Neural progenitor cell (in vitro differentiated cells): Measurements from ENCODE around the gene ANKRD53. TPM values are rescaled to one million over a fixed set of nuclear protein-coding genes. Genes with fewer than 3 reads are reported as not detected.

Source experiments
- DNase-seq: peaks from one replicate; pipeline ENCODE4 v3.0.0-alpha.2; 2016; ENCODE audit warnings: low spot score
- H2AFZ ChIP-seq: fragments of 200-600 bp; sonication (generic); replicated peaks from 2 replicates; pipeline ENCODE4 v1.6.1; 2016; ENCODE audit warnings: antibody characterized with exemption
- H3F3A ChIP-seq: fragments of 200-600 bp; sonication (generic); 2 replicates; pipeline ENCODE4 v1.6.1; 2016; ENCODE audit warnings: antibody characterized with exemption, low read depth
- H3K27ac ChIP-seq: fragments of 200-600 bp; sonication (generic); 2 replicates; pipeline ENCODE4 v1.5.1; 2016; ENCODE audit warnings: mild to moderate bottlenecking
- H3K27me3 ChIP-seq: fragments of 200-600 bp; sonication (generic); 2 replicates; pipeline ENCODE4 v1.6.1; 2016; ENCODE audit warnings: mild to moderate bottlenecking, moderate library complexity
- H3K36me3 ChIP-seq: fragments of 200-600 bp; sonication (generic); 2 replicates; pipeline ENCODE4 v1.5.1; 2016
- H3K4me1 ChIP-seq: fragments of 200-600 bp; sonication (generic); 2 replicates; pipeline ENCODE4 v1.6.1; 2016; ENCODE audit warnings: mixed run types
- H3K4me2 ChIP-seq: fragments of 200-600 bp; sonication (generic); 2 replicates; pipeline ENCODE4 v1.6.1; 2016
- H3K4me3 ChIP-seq: fragments of 200-600 bp; sonication (generic); 2 replicates; pipeline ENCODE4 v1.5.1; 2016
- H3K79me2 ChIP-seq: fragments of 200-600 bp; sonication (generic); 2 replicates; pipeline ENCODE4 v1.6.1; 2016; ENCODE audit warnings: low read depth
- H3K9ac ChIP-seq: fragments of 200-600 bp; sonication (generic); 2 replicates; pipeline ENCODE4 v1.6.1; 2016
- H3K9me3 ChIP-seq: fragments of 200-600 bp; sonication (generic); 2 replicates; pipeline ENCODE4 v1.5.1; 2016; ENCODE audit warnings: low read depth
- H4K20me1 ChIP-seq: fragments of 200-600 bp; sonication (generic); 2 replicates; pipeline ENCODE4 v1.6.1; 2016; ENCODE audit warnings: low read depth
- H3K27ac Mint-ChIP-seq: 3 replicates; pipeline ENCODE4 v1.8.0; 2021; ENCODE audit warnings: mixed read lengths
- H3K27me3 Mint-ChIP-seq: 2 replicates; pipeline ENCODE4 v1.8.0; 2022; ENCODE audit warnings: low read depth, mild to moderate bottlenecking, inconsistent platforms, moderate library complexity, mixed read lengths; ENCODE audit not compliant: insufficient read depth
- H3K36me3 Mint-ChIP-seq: 3 replicates; pipeline ENCODE4 v1.8.0; 2021; ENCODE audit warnings: mixed read lengths
- H3K4me1 Mint-ChIP-seq: 3 replicates; pipeline ENCODE4 v1.8.0; 2021; ENCODE audit warnings: mixed read lengths
- H3K4me3 Mint-ChIP-seq: 3 replicates; pipeline ENCODE4 v1.8.0; 2021; ENCODE audit warnings: mild to moderate bottlenecking, moderate library complexity, mixed read lengths
- H3K9me3 Mint-ChIP-seq: 3 replicates; pipeline ENCODE4 v1.8.0; 2020; ENCODE audit warnings: mixed read lengths
- EZH2 ChIP-seq: fragments of 200-600 bp; sonication (generic); IDR thresholded peaks from 2 replicates; pipeline ENCODE4 v1.6.1; 2017; ENCODE audit warnings: antibody characterized with exemption, mild to moderate bottlenecking, moderate library complexity
- EZH2phosphoT487 ChIP-seq: fragments of 200-600 bp; sonication (generic); IDR thresholded peaks from 2 replicates; pipeline ENCODE4 v1.6.1; 2017; ENCODE audit warnings: antibody characterized with exemption
- total RNA-seq: library from RNA; depleted of rRNA; stranded (reverse); fragments of >200 nt; gene quantifications from 2 replicates; pipeline ENCODE4 v1.2.3, GENCODE V29; 2015; ENCODE audit warnings: low replicate concordance
- TF ChIP-seq, protein P1 (sequence below): fragments of 200-600 bp; sonication (generic); IDR thresholded peaks from 2 replicates; pipeline ENCODE4 v1.5.1; 2017; ENCODE audit warnings: antibody characterized with exemption, mild to moderate bottlenecking

Gene ANKRD53
- total RNA-seq, 1 donor from 2014 or later = not detected

- no peak for DNase-seq
- H3K27ac ChIP-seq = no peak overlapping the region
- H3K36me3 ChIP-seq = no peaks in the 10 kb centered on the region
- no peak overlapping the region for H2AFZ ChIP-seq
- H3K4me2 ChIP-seq = no peak overlapping the region
- Mint-ChIP-seq H3K36me3 (no peaks in the 10 kb centered on the region), H3K9me3 (no peaks in the 10 kb centered on the region), H3K4me1 (peaks cover 20% of the 10 kb centered on the region), H3K27ac (peak overlapping the region; percentile 25), H3K27me3 (peaks cover 7% of the 10 kb centered on the region), H3K4me3 (no peak overlapping the region)
- H3K4me1 ChIP-seq = peaks cover 18% of the 10 kb centered on the region
- no peak overlapping the region for H3K9ac ChIP-seq
- H4K20me1 ChIP-seq = no peaks in the 10 kb centered on the region
- no peaks in the 10 kb centered on the region for H3K27me3 ChIP-seq
- TF ChIP-seq, protein P1, sequence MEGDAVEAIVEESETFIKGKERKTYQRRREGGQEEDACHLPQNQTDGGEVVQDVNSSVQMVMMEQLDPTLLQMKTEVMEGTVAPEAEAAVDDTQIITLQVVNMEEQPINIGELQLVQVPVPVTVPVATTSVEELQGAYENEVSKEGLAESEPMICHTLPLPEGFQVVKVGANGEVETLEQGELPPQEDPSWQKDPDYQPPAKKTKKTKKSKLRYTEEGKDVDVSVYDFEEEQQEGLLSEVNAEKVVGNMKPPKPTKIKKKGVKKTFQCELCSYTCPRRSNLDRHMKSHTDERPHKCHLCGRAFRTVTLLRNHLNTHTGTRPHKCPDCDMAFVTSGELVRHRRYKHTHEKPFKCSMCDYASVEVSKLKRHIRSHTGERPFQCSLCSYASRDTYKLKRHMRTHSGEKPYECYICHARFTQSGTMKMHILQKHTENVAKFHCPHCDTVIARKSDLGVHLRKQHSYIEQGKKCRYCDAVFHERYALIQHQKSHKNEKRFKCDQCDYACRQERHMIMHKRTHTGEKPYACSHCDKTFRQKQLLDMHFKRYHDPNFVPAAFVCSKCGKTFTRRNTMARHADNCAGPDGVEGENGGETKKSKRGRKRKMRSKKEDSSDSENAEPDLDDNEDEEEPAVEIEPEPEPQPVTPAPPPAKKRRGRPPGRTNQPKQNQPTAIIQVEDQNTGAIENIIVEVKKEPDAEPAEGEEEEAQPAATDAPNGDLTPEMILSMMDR = no peak
- no peak for TF ChIP-seq EZH2
- TF ChIP-seq EZH2phosphoT487 = no peak
- no peak overlapping the region for H3K4me3 ChIP-seq
- no peaks in the 10 kb centered on the region for H3K9me3 ChIP-seq
- peaks cover 18% of the 10 kb centered on the region for H3F3A ChIP-seq
- no peaks in the 10 kb centered on the region for H3K79me2 ChIP-seq
These were observed 26.4 kb downstream of the ANKRD53 start for GRCh38 chr2:71004857-71005256.

DNA sequence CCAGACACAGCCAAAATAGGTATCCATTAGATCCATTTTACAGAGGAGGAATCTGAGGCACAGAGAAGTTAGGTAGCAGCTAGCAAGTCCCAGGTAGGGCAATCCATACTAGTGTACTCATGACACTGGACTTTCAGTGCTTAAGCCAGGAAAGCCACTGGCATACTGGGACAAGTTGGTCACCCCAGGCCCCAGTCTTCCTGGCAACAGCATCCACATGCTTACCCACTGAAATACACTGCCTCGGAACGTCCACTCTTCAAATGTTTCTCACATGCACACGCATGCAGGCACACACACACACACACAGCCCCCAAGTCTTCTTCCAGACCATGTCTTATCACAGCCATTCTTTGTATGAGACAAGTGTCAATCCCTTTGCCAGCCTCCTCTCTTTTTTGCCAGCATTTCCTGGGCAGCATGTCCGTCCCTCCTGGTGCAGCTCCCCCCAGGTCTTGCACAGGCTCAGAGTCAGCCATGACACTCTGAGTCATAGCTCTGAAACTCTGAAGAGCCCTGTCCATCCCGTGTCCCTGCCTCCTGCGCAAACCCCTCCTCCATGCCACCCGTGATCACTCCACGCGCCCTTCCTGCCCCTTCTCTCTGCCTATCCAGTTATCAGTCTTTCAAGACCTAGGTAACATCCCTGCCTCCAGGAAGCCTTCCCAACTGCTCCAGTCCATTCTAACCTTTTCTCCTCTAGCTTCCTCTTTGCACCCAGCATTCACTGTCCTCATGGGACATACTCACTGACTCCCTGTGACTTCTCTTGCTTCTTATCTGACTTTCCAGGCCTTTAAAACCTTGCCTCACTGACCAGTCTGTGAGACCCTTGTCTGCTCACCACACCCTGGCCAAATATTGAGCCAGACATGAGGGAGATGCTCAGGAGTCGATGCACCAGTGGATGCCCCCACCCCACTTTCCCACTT, 27.1 kb downstream of the ANKRD53 start:
- H4K20me1 ChIP-seq = no peaks in the 10 kb centered on the region
- peaks cover 20% of the 10 kb centered on the region for H3K4me1 Mint-ChIP-seq
- no peaks in the 10 kb centered on the region for H3K36me3 Mint-ChIP-seq
- peaks cover 18% of the 10 kb centered on the region for H3K4me1 ChIP-seq
- H2AFZ ChIP-seq = no peak overlapping the region
- no peak overlapping the region for H3K4me2 ChIP-seq
- peaks cover 18% of the 10 kb centered on the region for H3F3A ChIP-seq
- no peak for DNase-seq
- no peaks in the 10 kb centered on the region for H3K27me3 ChIP-seq
- no peak overlapping the region for H3K9ac ChIP-seq
- TF ChIP-seq EZH2phosphoT487 = no peak
- no peak for TF ChIP-seq EZH2
- TF ChIP-seq, protein P1 = no peak
- no peak overlapping the region for H3K27ac ChIP-seq
- no peaks in the 10 kb centered on the region for H3K9me3 ChIP-seq
- H3K27ac Mint-ChIP-seq = peak overlapping the region; percentile 25
- no peaks in the 10 kb centered on the region for H3K79me2 ChIP-seq
- no peak overlapping the region for H3K4me3 Mint-ChIP-seq
- H3K27me3 Mint-ChIP-seq = peaks cover 7% of the 10 kb centered on the region
- no peaks in the 10 kb centered on the region for H3K9me3 Mint-ChIP-seq
- H3K4me3 ChIP-seq = no peak overlapping the region
- no peaks in the 10 kb centered on the region for H3K36me3 ChIP-seq

GRCh38 chr2:71006323-71006722, 27.9 kb downstream of the ANKRD53 start:
- Histone ChIP-seq H2AFZ (no peak overlapping the region), H3K4me1 (peaks cover 13% of the 10 kb centered on the region), H3K79me2 (no peaks in the 10 kb centered on the region), H3K27me3 (peaks cover 3% of the 10 kb centered on the region), H3F3A (peaks cover 15% of the 10 kb centered on the region), H3K9ac (no peak overlapping the region), H3K4me3 (no peak overlapping the region), H3K4me2 (no peak overlapping the region), H3K27ac (no peak overlapping the region), H3K36me3 (no peaks in the 10 kb centered on the region), H3K9me3 (no peaks in the 10 kb centered on the region), H4K20me1 (no peaks in the 10 kb centered on the region)
- TF ChIP-seq EZH2 (no peak), EZH2phosphoT487 (no peak)
- TF ChIP-seq, protein P1 = no peak
- H3K4me1 Mint-ChIP-seq = peaks cover 14% of the 10 kb centered on the region
- peaks cover 7% of the 10 kb centered on the region for H3K27me3 Mint-ChIP-seq
- H3K4me3 Mint-ChIP-seq = no peak overlapping the region
- no peaks in the 10 kb centered on the region for H3K36me3 Mint-ChIP-seq
- H3K9me3 Mint-ChIP-seq = no peaks in the 10 kb centered on the region
- no peak for DNase-seq
- no peak overlapping the region for H3K27ac Mint-ChIP-seq
